ENCODE data around the gene LGR6.

The LGR6 gene

DNA sequence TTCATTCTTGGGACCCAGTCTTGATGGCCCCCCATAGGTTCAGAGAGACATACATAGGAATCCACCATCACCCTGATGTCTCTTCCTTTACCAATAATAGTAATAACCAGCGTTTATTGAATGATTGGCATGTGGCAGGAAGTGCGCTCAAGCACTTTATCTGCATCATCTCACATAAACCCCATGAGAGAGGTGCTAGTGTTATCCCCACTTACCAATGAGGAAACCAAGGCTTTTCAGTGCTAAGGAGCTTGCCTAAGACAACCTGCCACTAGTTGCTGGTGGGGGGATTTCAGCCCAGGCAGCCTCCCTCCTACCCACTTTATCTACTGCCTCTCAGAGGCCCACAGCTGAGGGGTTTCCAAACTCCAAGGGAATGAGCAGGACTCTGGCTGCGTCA is 7.7 kb downstream of the LGR6 start:
- DNase-seq = no peak

- no peak for DNase-seq
Observed at GRCh38 chr1:202201971-202202370, 8.4 kb downstream of the LGR6 start.

DNA sequence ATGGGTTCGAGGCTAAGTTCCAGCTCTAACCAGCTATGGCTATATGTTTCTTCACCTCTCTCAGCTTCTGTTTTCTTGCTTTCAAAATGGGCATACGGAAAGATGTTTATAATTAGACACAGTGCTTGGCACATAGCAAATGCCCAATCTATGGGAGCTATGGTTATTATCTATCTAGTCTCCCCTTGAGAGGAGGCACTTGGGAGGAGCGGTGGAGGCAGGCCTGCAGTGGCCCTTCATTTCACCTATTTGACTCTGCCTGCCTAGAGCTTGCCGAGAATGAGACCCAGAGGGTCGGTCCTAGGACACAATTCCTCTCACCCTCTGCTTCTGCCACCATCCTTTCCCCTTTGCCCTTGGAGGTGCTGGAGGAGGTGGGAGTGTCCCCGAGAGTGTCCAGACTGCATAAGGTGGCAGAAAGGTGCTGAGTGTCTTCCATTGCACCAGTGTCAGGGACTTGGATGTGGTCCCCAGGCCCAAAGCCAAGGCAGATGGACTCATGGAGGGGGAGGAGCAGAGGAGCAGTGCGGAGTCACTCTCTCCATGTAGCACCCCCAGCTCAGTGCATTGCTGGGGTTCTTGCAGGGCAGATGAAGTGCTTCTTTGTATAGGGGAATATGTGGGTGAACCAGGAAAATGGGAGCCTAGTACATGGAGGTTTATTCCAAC is 9.0 kb downstream of the LGR6 start:
- no peak for DNase-seq

GRCh38 chr1:202203238-202204039 is 9.8 kb downstream of the LGR6 start:
- DNase-seq = no peak

DNA sequence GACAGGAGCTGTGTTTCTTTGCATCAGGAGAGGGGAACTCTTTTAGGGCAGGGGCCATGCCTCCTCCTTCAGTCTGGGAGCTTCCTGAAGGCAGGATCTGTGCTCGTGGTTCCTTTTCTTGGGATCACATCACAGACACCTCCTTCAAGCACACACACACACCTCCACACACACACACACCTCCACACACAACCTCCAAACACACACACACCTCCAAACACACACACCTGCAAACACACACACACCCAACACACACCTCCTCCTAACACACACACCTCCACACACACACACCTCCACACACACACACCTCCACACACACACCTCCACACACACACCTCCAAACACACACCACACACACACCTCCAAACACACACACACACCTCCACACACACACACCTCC is 10.5 kb downstream of the LGR6 start:
- DNase-seq = no peak

GRCh38 chr1:202205523-202206190 is 12.1 kb downstream of the LGR6 start:
- no peak for DNase-seq

DNA sequence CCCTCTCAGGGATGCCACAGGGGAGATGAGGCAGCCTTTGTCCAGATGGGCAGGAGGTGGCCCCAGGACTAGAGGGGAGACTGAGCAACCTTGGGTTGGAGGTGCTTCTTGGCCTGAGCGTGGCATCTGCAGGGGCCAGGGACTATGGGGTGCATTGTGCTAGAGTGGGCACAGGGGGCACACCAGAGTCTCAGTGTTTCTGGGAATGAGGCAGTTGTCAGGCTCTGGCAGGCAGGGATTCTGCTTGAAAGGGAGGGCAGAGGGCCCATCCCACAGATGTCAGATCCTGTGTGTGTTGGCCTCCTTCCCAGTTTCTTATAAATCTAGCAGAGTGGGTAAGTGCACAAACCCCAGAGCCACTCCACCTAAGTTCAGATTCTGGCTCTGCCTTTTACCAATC is 13.7 kb downstream of the LGR6 start:
- no peak for DNase-seq

DNA sequence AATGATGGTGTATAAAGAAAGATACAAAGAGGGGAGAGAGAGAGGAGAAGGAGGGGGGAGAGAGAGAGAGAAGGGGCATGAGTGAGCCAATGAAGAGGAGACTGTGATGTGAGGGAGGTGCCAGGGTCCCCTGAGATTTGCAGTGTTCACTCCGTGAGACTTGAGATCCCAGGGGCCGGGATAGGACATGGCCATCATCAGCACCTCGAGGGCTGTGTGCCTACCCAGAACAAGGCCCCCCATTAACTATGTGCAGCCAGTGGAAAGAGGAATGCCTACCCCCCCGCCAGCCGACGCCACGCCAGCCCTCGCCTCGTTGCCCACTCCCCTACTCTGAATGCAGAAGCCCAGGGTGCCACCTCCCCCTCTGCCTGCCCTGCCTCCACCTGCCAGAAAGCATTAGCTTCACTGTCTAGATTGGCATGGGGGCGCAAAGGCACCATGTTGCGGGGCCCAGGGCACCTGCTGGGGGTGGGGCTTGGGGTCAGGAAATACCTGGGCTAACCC is 14.8 kb downstream of the LGR6 start:
- DNase-seq = no peak

- DNase-seq = no peak
Observed at GRCh38 chr1:202210385-202210784, 16.8 kb downstream of the LGR6 start.

GRCh38 chr1:202210969-202211368 is 17.4 kb downstream of the LGR6 start:
- DNase-seq = no peak

GRCh38 chr1:202212787-202213186 is 19.2 kb downstream of the LGR6 start:
- DNase-seq = no peak

GRCh38 chr1:202213361-202214088 is 19.9 kb downstream of the LGR6 start:
- DNase-seq = no peak

DNA sequence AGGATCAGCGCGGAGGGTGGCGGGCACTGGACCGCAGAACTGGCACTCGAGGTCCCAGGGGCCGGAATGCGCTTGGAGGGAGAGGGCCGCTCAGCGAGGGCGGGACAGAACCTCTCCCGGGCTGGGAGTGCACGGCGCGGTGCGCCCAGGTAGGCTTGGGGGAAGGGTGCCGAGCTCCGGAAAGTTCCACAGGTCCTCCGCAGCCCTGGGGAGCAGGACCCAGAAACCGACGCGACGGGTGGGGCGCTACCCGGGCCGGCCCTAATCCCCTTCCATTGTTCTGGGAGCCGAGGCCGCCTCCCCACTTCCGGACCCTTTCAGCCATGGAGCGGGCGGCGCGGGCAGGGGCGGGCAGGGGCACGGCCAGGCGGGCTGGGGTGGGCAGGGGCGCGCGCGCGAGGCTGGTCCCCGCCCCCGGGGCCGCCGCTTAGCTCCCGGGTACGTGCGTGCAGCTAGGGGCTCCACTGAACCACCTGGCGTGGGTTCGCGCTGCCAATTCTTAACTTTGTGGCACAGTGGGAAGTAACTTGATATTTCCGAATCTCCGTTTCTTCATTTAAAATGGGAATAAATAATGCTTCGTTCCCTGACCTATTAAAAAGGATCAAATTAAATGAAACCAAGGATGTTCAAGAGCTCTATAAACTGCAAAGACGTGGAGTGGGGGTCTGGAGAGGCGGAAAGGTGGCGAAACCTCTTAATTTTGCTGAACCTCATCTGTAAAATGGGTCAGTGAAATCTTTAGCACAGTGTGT is 20.7 kb downstream of the LGR6 start:
- DNase-seq = no peak

DNA sequence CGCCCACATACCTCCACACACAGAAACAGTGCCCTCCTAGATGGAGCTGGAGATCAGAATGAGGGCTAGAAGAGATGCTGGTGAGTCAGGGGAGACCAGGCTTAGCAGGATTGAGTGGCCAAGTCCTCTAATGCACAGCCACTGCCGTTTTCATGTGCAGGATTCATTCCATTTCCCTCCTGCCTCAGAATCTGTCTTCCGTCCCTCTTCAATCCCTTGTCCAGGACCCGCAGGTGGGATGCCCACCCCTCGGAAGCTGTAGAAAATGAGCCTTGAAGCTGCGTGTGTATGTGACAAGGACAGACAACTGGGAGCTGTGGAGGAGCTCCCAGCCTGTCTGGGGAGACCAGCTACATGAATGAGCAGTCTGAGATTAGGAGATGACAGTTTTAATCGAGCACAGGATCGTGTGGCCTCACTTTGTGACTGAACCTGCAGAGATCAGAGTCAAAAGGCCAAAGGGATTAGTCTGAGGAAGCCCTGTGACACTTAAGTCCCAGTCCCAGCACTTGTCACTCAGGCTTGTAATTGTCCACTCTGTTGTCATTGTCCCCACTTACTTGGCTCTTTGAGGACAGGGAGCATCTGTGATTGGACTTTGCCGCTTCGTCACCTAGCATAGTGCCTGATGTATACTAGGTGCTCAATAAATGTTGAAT is 22.0 kb downstream of the LGR6 start:
- DNase-seq = no peak

GRCh38 chr1:202216691-202217090 is 23.1 kb downstream of the LGR6 start:
- no peak for DNase-seq

DNA sequence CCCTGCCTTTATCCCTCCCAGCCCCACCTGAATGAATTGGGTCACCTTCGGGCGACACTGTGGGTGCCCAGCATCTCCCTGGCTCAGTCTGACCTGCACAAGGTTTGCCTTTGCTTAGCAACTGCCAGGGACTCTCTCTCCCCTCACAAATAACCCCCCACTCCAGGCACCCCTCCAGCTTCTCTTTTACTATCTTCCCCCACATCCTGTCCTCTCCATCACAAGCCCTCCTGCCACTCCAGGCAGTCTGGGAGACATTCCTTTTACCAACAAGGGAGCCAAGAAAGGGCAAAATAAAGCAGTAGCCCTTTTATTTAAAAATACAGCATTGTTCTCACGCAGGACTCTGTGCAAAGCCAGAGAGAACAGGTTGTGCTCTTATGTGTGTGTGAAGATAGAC is 23.9 kb downstream of the LGR6 start:
- no peak for DNase-seq

DNA sequence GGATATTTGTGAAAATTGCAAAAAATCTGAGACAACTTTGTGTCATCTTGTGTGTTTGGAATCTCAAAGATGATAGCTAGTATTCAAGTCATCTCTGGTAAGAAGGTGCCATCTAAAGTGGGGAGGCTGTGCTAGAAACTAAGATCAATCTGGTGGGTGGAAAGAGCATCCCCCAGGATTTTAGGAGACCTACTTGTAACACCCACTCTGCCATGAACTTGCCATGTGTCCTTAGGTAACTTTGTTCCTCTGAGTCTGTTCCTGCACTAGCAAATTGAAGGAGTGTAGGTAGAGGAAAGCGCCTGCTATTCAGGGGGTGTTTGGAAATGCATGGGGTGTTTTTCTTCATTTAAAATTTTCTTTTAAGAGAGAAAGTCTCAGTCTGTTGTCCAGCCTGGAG is 24.4 kb downstream of the LGR6 start:
- DNase-seq = no peak

DNA sequence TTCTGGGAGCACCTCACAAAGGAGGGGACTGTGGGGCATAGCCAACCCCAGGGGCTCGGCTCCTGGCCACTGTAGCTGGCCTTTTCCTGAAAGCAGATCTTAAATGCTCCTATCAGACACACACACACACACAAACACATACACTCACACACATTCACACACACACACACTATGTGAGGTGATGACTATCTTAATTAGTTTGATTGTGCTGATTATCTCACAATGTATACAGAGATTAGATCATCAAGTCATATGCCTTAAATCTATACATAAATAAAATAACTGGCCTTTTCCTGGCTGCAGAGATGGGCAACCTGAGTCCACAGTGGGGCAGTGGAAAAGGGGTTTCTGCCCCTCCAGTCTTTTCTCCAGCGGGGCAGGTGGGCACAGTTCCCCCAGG is 27.1 kb downstream of the LGR6 start:
- no peak for DNase-seq

- DNase-seq = no peak
Observed at GRCh38 chr1:202221911-202222909, 28.6 kb downstream of the LGR6 start.

DNA sequence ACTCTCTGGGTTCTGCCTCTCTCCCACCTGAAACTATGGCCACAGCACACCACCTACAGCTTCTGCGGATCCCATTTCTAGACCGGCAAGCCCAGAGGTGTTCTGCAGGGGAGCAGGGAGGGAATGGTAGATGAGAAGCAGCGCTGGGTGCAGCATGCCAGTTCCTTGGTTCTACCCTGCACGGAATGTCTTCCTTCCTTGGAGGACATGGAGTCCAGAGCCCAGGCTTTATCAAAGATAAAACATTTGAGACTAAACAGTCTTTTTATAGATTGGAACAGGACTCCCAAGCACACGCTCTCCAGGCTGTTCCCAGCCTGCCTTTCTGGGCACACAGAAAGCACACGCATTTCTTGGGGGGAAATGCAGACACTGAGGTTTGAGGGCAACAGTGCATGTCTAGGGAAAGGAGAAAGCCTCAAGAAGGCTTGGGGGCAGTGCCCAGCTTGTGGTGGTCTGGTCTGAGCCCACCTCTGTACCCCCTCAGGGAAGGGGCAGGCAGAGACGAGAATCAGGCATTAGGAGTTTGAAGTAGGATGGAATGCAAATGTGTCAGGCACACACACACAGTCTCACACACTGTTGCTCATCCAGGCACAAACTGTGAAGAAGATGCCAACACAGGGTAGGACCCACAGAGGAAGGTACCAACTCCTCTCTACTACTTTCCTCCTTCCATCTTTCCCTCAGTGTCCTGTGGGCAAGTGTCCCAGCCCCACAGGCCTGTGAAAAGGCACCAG is 29.7 kb downstream of the LGR6 start:
- DNase-seq = no peak
